Esophagus mucosa (tissue), 1 donor: ENCODE data around the gene NOL12. TPM values are rescaled to one million over a fixed set of nuclear protein-coding genes. Genes with fewer than 3 reads are reported as not detected.
"Not testable (repeated sequence)": the region's sequence is repeated elsewhere in the genome, so short reads cannot be mapped to it uniquely, and the experiment has no call there.

ENCODE experiments used
- ATAC-seq: fragments of 200-7000 bp; cut with Tn5 transposase; one replicate; pipeline ENCODE4 v1.9.1; 2020
- total RNA-seq: library from RNA; stranded (reverse); gene quantifications from one replicate; pipeline ENCODE4 v1.2.4, GENCODE V29; 2023
- donor health status: DM: yes; HTN: yes; CAD: no.

Gene NOL12
- total RNA-seq, 1 donor from 2014 or later, result 32.8 TPM

DNA sequence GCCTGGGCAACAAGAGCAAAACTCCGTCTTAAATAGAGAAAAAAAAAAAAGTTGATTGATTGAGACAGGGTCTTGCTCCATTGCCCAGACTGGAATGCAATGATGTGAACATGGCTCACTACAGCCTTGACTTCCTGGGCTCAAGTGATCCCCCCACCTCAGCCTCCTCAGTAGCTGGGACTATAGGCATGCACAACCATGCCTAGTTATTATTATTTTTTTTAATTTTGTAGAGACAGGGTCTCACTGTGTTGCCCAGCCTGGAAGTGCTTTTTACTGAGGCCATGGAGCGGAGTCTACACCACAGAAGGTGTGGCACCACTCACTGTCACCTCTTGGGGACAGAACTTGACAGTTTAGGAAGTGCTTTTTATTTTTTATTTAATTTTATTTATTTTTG is 28.5 kb downstream of the NOL12 start:
- no peak for ATAC-seq

DNA sequence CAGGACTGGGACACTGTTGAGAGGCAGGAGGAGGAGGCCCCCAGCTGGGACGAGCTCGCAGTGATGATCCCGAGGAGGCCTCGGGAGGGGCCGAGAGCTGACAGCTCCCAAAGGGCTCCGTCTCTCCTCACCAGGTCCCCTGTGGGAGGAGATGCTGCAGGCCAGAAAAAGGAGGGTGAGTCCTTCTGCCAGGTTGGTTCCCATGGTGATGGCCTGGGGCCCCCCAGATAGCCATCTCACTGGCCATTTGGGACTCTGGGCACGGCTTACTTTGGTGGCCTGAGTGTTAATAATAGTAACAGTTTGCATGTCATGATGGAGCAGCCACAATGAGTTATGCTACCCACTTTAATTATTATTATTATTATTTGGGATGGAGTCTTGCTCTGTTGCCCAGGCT is 29.6 kb downstream of the NOL12 start:
- no peak for ATAC-seq

- peak; percentile 90 for ATAC-seq
Observed at GRCh38 chr22:37716708-37717107, 30.6 kb downstream of the NOL12 start.

- not testable (repeated sequence) for ATAC-seq
Observed at GRCh38 chr22:37717235-37717634, 31.1 kb downstream of the NOL12 start.

GRCh38 chr22:37717746-37718305 is 31.7 kb downstream of the NOL12 start:
- not testable (repeated sequence) for ATAC-seq

- peak; percentile 4 for ATAC-seq
Observed at GRCh38 chr22:37725551-37726240, 39.6 kb downstream of the NOL12 start.

- ATAC-seq, result peak; percentile 49
Observed at GRCh38 chr22:37726241-37726887, 40.2 kb downstream of the NOL12 start.

- ATAC-seq, result no peak
Observed at GRCh38 chr22:37728620-37729019, 42.5 kb downstream of the NOL12 start.

GRCh38 chr22:37731804-37732471 is 45.8 kb downstream of the NOL12 start:
- no peak for ATAC-seq

GRCh38 chr22:37732699-37733607 is 46.8 kb downstream of the NOL12 start:
- ATAC-seq, result no peak

- ATAC-seq, result no peak
Observed at GRCh38 chr22:37733625-37734401, 47.7 kb downstream of the NOL12 start.

DNA sequence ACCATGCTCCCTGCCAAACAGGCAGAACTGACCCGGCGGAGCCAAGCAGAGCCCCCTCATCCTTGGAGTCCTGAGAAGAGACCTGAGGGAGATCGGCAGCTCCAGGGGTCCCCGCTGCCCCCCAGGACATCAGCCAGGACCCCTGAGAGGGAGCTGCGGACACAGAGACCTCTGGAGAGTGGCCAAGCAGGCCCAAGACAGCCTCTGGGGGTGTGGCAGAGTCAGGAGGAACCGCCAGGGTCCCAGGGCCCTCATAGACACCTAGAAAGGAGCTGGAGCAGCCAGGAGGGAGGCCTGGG is 48.2 kb downstream of the NOL12 start:
- ATAC-seq, result no peak

DNA sequence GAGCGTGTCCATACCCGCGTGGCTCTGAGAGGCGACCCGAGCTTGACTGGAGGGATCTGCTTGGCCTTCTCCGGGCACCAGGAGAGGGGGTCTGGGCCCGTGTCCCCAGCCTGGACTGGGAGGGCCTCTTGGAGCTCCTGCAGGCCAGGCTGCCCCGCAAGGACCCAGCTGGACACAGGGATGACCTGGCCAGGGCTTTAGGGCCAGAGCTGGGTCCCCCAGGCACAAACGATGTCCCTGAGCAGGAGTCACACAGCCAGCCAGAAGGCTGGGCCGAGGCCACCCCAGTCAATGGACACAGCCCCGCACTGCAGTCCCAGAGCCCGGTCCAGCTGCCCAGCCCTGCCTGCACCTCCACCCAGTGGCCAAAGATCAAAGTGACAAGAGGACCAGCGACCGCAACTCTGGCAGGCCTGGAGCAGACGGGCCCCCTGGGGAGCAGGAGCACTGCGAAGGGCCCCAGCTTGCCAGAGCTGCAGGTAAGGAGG is 48.9 kb downstream of the NOL12 start:
- ATAC-seq, result peak; percentile 24

DNA sequence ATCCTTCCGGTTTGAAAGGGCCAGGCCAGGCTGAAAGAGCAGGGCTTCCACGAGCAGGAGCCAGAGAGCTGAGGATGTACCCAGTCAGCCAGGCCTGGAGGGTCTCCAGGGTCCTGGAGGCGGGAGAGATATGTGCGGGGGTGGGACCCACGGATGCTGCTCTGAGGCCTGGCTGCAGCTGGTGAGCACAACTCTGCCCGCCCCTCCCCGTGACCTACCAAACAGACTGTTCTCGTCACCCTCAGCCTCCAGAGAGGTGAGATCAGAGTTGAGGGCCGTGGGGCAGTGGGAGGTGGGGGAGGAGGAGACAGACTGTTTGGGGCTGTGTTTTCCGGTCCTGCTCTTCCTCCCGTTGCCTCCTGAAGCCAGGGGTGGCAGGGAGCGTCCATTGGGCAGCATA is 52.9 kb downstream of the NOL12 start:
- ATAC-seq, result no peak

DNA sequence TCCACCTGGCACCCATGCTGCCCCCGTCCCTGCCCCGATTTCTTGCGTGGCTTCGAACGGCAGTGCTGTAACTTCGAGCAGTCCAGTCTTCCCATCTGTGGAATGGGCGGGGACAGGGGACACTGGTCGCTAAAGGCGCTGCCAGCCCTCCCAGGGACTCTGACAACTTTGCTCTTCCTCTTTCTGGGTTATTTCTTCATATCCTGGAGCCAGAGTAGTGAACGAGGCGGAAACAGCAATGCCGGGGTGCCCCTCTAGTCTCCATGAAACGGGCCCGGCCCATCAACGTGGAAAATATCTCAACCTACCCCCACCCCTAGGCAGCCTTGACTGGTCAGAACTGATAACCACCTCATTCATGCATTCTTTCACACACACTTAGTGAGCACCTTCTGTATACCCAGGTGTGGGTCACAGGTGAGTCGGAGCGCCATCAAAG is 53.5 kb downstream of the NOL12 start:
- ATAC-seq, result no peak

DNA sequence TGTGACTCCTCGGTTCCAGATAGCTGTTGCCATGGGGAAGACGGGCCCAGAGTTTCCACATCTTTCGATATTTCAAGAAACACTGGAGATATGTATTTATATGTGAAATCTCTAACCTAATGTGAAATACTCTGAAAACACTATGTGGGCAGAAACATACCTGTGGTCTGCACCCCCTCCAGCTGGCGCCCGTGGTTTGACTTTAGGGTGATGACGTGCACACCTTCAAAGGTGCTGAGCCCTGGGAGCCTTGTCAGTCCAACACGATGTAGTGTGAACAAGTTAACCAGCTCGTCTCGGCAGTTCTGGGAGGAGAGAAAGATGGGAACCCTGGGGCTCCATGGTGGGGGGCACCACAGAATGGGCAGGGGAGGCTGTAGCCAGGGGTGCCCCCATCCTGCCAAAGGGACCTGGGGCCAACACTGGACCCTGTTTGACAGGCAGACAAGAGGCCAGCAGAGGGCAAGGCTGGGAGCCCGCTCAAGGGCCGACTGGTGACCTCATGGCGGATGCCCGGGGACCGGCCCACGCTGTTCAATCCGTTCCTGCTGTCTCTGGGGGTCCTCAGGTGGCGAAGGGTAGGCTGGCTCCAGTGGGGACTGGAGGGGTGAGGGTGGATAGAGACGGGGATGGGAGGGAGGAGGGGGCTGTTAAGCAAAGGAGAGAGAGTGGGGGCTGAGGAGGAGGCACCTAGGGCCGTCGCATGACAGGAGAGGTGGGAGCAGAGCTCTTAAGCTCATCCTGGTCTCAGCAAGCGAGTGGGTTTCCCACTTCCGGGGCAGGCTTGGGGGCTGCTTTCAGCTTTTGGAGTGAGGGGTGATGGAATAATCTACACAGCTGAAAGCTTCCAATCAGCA is 54.5 kb downstream of the NOL12 start:
- ATAC-seq, result no peak

DNA sequence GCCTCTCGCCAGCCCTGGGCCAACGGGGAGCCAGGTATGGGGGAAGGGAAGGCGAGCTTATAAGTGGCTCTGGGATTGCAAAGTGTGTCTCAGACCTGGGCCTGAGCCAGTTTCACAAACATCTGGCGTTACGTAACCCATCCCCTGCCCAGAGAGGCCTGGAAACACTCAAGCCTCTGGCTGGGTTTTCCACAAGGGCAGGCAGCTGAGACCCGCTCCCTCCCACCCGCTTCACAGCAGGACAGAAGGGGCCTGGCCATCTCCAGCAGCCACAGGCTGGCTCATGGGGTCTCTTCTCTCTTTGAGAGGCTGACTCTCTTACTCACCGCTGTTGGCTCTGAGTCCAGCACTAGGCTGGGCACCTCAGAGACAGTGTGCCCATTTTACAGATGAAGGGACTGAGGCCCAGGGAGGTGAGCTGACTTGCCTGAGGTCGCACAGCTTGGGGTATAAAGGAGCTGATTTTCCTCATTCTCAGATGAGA is 55.2 kb downstream of the NOL12 start:
- peak; percentile 24 for ATAC-seq

- peak; percentile 54 for ATAC-seq
Observed at GRCh38 chr22:37742376-37743171, 56.4 kb downstream of the NOL12 start.
